Smooth muscle cell (in vitro differentiated cells): ENCODE measurements around the gene IGF2R. TPM values are rescaled to one million over a fixed set of nuclear protein-coding genes. Genes with fewer than 3 reads are reported as not detected.

Experiments used
- DNase-seq: peaks from one replicate; lab custom pipeline; 2025; ENCODE audit not compliant: unreplicated experiment; lab: John Stamatoyannopoulos, UW
- H2AFZ ChIP-seq: fragments of 200-600 bp; sonication (generic); 2 replicates; pipeline ENCODE4 v1.6.0; 2016; ENCODE audit warnings: antibody characterized with exemption, low read depth, mild to moderate bottlenecking
- H3F3A ChIP-seq: fragments of 200-600 bp; sonication (generic); 2 replicates; pipeline ENCODE4 v1.6.0; 2017; ENCODE audit warnings: antibody characterized with exemption, low read depth
- H3K27ac ChIP-seq: fragments of 200-600 bp; sonication (generic); 2 replicates; pipeline ENCODE4 v1.5.1; 2016; ENCODE audit warnings: low read depth, mild to moderate bottlenecking
- H3K27me3 ChIP-seq: fragments of 200-600 bp; sonication (generic); 2 replicates; pipeline ENCODE4 v1.6.1; 2016; ENCODE audit warnings: low read depth, mild to moderate bottlenecking
- H3K36me3 ChIP-seq: fragments of 200-600 bp; sonication (generic); 2 replicates; pipeline ENCODE4 v1.5.1; 2016; ENCODE audit warnings: low read depth
- H3K4me1 ChIP-seq: fragments of 200-600 bp; sonication (generic); 2 replicates; pipeline ENCODE4 v1.5.1; 2016; ENCODE audit warnings: low read depth
- H3K4me2 ChIP-seq: fragments of 200-600 bp; sonication (generic); 2 replicates; pipeline ENCODE4 v1.6.0; 2016; ENCODE audit warnings: mild to moderate bottlenecking
- H3K4me3 ChIP-seq: fragments of 200-600 bp; sonication (generic); 2 replicates; pipeline ENCODE4 v1.5.1; 2016; ENCODE audit warnings: mild to moderate bottlenecking
- H3K79me2 ChIP-seq: fragments of 200-600 bp; sonication (generic); 2 replicates; pipeline ENCODE4 v1.6.0; 2016; ENCODE audit warnings: low read depth, mild to moderate bottlenecking
- H3K9ac ChIP-seq: fragments of 200-600 bp; sonication (generic); 2 replicates; pipeline ENCODE4 v1.6.0; 2016; ENCODE audit warnings: low read depth
- H3K9me3 ChIP-seq: fragments of 200-600 bp; sonication (generic); replicated peaks from 2 replicates; pipeline ENCODE4 v1.5.1; 2016; ENCODE audit warnings: low read depth
- H4K20me1 ChIP-seq: fragments of 200-600 bp; sonication (generic); 2 replicates; pipeline ENCODE4 v1.6.0; 2016; ENCODE audit warnings: low read depth
- CTCF ChIP-seq: fragments of 200-600 bp; sonication (generic); IDR thresholded peaks from 2 replicates; pipeline ENCODE4 v1.5.1; 2017; ENCODE audit warnings: borderline replicate concordance, mild to moderate bottlenecking, antibody characterized with exemption; ENCODE audit not compliant: insufficient read depth, poor library complexity, severe bottlenecking
- WGBS: methylation state at CpG from one replicate; pipeline ENCODE4 v1.1.7; 2016; ENCODE audit warnings: low lambda C conversion rate; 5-methylcytosine and 5-hydroxymethylcytosine counted together
- polyA plus RNA-seq: library from polyadenylated mRNA; unstranded; fragments of >200 nt; fragmentation: Nextera tagmentation; extraction: Ambion mirVana; gene quantifications from 2 replicates; pipeline ENCODE4 v1.2.1, GENCODE V29; 2016
- total RNA-seq: library from RNA; depleted of rRNA; stranded (reverse); fragments of >200 nt; gene quantifications from 2 replicates; pipeline ENCODE4 v1.2.3, GENCODE V29; 2014

The IGF2R gene
- total and polyA plus RNA-seq, 2 experiments from 2014 or later = 44.7 to 77.4 TPM

DNA sequence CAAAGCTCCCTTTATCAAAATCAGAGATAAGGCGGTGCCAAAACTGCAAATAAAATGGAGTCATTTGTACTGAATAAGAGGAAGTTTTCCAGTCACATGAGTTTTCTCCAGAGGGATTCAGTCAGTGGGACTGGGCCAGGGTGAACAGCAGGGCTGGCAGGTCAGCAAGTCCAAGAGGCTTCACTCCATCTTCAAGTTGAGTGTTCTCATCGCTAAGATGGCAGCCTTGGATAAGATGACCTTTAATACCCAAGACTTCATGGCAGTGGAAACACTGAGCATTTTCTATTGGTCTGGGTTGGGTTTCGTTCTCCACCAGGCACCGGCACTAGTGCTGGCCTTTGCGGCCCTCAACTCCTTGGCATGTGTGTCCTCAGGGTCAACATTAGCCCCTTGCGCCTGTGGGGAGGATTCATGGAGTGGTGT lies 29.3 kb upstream of the IGF2R start:
- no peaks in the 10 kb centered on the region for H3K36me3 ChIP-seq
- H3K4me1 ChIP-seq = no peaks in the 10 kb centered on the region
- no peaks in the 10 kb centered on the region for H3F3A ChIP-seq
- no peak overlapping the region for H3K9ac ChIP-seq
- no peaks in the 10 kb centered on the region for H3K9me3 ChIP-seq
- no peaks in the 10 kb centered on the region for H3K27me3 ChIP-seq
- H3K4me2 ChIP-seq = no peak overlapping the region
- TF ChIP-seq CTCF = no peak
- no peak overlapping the region for H3K27ac ChIP-seq
- H3K4me3 ChIP-seq = no peak overlapping the region
- H2AFZ ChIP-seq = no peak overlapping the region
- H4K20me1 ChIP-seq = no peaks in the 10 kb centered on the region
- DNase-seq = no peak
- H3K79me2 ChIP-seq = no peaks in the 10 kb centered on the region
- 96% methylated on average over 6 of the region's 6 CpGs for WGBS

DNA sequence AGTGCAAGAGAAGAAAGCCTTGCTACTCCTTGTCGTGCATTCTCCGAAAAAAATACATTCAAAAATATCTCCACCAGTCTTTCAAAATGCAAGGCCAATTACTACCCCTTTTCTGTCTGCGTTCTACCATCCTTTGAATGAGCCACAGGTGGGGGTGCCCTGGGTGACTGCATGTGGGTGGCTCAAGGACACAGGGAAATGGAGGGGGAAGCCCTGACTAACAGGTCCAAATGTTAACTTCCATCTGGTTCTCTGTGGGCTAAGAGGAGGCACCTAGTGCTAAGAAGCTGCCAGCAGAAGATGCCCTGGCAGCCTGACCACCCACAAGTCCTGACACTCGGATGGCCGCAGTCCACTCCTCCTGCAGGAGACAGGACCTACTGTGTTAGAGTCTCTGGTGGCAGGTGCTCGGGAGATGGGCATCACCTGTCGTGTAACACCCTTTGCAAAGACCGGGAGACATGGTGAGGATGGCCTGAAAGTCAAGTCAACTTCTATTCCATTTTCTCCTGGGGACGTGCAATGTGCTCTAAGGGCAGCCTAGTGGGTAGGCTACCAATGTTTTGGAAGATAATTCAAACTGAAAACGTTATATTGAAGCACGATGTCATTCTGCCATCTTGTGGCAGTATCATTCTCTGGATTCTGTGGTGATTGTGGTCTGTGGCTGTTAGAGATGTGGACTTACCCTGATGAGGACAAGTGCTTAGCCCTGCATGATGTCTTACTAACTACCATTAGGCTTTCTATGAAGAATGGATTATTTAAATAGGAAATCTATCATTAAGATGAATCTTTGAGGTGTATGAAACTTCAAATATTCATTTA lies 27.4 kb upstream of the IGF2R start:
- Histone ChIP-seq H2AFZ (no peak overlapping the region), H3K9ac (no peak overlapping the region), H3K4me3 (no peak overlapping the region), H3K79me2 (no peaks in the 10 kb centered on the region), H3K4me1 (no peaks in the 10 kb centered on the region), H3K27me3 (no peaks in the 10 kb centered on the region), H4K20me1 (no peaks in the 10 kb centered on the region), H3K27ac (no peak overlapping the region), H3K9me3 (no peaks in the 10 kb centered on the region), H3F3A (no peaks in the 10 kb centered on the region), H3K36me3 (no peaks in the 10 kb centered on the region), H3K4me2 (no peak overlapping the region)
- DNase-seq = no peak
- peak; percentile 37 for TF ChIP-seq CTCF
- WGBS = 74% methylated on average over 11 of the region's 11 CpGs

DNA sequence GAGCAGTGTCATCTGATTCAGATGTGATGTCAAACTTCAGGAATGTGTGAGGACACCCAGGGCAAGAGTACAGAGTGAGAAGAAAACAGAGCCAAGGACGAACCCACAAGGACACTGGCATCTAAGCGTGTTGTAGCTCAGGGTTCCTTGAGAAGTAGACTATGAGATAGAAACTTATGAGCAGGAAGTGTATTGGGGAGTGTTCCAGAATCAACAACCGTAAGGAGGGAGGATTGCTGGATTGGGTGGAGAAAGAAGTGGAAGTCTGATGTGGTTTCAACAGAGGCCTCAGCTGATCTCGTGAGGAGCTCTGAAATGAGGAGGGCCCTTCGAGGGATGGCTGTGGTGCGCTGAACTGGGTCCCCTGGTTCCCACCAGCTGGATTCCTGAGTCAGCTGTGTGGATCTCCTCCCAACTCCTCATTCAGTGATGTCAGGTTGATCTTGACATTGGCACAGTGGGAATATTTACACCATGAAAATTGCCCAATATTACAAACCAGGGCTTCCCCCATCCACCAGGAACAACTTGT lies 25.7 kb upstream of the IGF2R start:
- no peak overlapping the region for H3K4me2 ChIP-seq
- DNase-seq = no peak
- no peak for TF ChIP-seq CTCF

More for the DNA sequence above, 25.7 kb upstream of the IGF2R start:
- no peak overlapping the region for H3K27ac ChIP-seq
- no peaks in the 10 kb centered on the region for H3K79me2 ChIP-seq
- no peaks in the 10 kb centered on the region for H3K36me3 ChIP-seq
- H3K27me3 ChIP-seq = no peaks in the 10 kb centered on the region
- no peaks in the 10 kb centered on the region for H3K4me1 ChIP-seq
- H4K20me1 ChIP-seq = no peaks in the 10 kb centered on the region
- H3K4me3 ChIP-seq = no peak overlapping the region
- no peaks in the 10 kb centered on the region for H3K9me3 ChIP-seq
- no peak overlapping the region for H3K9ac ChIP-seq
- no peaks in the 10 kb centered on the region for H3F3A ChIP-seq
- 86% methylated on average over 6 of the region's 6 CpGs for WGBS
- H2AFZ ChIP-seq = no peak overlapping the region
